Right renal pelvis (tissue), 4 donors: ENCODE data around the gene CRYBG2. TPM values are rescaled to one million over a fixed set of nuclear protein-coding genes. Genes with fewer than 3 reads are reported as not detected.
A peak's percentile ranks its signal among the peaks of the same experiment; 100 is the strongest.
"Not testable (repeated sequence)": the region's sequence is repeated elsewhere in the genome, so short reads cannot be mapped to it uniquely, and the experiment has no call there.

Experiments used
- DNase-seq, 4 donors: peaks; one replicate each; pipeline ENCODE4 v3.0.0-alpha.2; 2013; ENCODE audit warnings: low read depth in 4 of 4, low spot score in 3 of 4, missing footprints in 1 of 4
- polyA plus RNA-seq, 4 donors: library from polyadenylated mRNA; unstranded; fragments of 120-200 nt; gene quantifications; one replicate each; pipeline ENCODE4 v1.2.1, GENCODE V29; 2013; ENCODE audit not compliant: insufficient read length in 4 of 4

Gene CRYBG2
- polyA plus RNA-seq, 4 donors, result 0.31 to 1.6 (median 0.83) TPM

DNA sequence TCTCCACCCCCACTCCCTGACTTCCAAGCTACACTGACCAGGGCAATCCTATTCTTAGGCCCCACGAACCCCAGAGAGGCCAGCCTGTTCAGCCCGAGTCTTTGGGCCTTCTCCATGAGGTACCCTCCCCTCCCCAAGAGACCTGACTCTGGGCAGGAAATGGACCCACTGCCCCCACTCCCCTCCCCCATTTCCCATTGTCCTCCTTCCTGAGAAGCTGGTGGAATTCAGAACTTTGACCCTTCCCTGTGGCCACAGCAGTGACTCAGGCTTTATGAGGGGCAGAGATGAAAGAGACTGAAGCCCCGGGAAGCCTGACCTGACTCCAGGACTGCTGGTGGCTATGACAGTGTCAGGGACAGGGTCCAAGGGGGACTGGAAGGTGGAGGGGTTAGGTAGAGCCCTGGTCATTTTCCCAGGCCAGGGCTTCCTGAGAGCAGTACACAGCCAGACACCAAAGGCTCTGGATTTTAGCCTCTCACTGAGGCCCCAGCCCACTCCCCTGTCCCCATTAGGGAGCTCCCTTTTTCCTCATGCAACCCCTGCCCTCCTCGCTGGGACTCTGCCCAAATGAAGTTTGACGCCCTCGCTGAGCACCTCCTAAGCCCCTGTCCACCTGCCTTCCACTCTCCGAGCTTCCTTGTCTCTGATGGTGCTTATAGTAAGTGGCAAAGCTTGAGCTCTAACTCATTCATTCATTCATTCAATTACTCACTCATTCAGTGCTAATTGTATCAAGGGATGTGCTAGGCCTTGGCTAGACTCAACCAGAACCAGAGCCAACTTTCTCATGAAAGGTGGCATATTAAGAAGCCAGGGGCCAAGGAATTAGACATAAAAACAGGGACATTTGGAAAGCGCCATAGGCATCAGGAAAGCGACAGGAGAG lies 3.0 kb downstream of the CRYBG2 start:
- no peak for DNase-seq

DNA sequence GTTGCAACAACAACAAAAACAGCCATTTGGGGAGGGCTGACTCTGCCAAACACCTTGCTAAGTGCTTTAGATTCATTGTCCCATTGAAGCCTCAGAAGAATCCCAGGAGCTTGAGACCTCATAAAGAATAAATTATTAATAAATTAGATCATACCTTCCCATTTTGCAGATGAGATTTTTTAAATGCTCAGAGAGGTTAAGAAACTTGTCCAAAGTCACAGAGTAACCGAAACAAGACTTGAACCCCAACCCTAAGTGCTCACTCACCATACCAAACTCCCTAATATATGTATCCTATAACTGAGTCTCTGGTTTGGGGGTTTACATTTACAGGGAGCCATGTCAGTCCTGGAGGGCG lies 3.6 kb downstream of the CRYBG2 start:
- DNase-seq, result no peak

DNA sequence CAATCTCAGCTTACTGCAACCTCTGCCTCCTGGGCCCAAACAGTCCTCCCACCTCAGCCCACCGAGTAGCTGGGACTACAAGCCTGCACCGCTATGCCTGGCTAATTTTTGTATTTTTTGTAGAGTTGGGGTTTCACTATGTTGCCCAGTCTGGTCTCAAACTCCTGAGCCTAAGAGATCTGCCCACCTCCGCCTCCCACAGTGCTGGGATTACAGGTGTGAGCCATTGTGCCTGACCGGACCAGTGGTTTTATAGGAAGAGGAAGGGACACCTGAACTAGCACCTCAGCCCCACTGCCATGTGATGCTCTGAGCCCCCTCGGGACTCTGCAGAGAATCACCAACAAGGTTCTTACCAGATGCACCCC lies 4.1 kb downstream of the CRYBG2 start:
- no peak for DNase-seq

DNA sequence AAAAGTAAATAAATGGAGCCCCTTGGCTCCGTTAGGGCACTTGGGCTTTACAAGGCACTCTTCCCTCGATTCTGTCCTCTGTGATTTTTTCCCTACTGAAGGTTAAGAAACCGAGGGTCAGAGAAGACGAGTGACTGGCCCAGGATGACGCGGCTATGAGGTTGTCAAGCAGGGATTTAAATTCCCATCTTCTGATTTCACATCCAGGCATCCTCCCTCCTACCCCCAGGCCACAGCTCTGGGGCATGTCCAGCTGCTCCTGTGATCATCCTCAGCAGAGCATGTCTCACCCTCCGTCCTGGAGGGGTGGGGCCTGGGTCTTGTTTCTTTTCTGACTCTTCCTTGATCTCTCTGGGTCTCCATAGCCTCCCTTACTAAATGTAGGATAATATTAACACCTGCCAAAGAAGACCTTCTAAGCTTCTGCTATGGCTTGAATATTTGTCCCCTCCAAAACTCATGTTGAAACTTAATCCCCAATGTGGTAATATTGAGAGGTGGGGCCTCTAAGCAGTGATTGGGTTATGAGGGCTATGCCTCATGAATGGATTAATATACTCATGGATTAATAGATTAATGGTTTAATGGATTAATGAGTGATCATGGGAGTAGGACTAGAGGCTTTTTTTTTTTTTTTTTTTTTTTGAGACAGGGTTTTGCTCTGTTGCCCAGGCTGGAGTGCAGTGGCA lies 4.6 kb downstream of the CRYBG2 start:
- no peak for DNase-seq

DNA sequence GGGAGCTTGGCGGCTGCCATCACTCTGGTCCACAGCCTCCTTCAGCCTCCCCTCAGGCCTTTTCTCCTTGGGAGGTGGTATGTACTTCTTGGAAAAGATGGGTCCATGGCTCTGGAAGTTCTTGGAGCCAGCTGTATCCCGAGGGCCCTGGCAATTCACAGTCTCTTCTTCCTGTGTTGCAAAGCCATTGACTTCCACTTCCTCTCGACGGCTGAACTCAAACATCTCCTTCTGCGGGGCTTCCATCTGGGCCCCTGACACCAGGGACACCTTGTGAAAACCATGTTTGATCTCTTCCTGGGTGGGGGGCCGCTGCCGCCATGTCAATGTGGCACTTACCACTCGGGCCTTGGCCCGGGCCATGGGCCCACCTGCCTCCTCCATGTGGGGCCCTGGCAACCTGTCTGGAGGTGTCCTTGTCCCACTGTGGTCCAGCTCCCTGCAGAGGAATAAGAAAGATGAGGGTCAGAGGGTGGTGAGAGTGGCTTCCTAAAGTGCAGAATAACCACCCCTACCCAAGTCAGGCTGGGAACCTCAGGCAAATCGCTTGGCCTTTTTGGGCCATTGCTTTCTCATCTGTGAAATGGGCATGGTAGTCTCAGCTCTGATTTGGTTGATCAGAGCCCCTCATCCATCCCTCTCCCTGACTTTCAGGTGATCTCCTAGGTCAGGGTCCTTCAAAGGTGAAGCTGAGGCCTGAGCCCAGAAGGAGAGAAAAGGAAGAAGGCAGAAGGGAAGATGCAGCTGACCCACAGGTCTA lies 7.5 kb downstream of the CRYBG2 start:
- no peak for DNase-seq

DNA sequence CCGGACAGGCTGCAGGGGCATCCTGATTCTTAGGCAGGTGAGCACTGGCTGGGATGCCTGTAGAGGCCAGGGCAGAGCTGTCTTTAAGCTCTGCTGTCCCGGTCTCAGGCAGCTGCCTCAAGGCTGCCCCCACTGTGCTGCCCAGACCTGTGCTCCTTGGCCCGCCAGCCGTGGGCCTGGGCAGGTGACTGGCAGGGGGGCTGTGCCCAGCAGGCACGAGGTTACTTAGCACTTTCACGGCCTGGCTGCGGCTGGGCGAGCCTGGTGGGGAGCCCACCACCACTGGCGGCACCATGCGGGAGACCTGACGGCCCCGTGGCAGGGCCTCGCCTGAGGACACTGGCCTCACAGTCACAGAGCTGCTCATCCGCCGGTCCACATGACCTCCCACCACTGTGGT lies 8.2 kb downstream of the CRYBG2 start:
- no peak for DNase-seq

DNA sequence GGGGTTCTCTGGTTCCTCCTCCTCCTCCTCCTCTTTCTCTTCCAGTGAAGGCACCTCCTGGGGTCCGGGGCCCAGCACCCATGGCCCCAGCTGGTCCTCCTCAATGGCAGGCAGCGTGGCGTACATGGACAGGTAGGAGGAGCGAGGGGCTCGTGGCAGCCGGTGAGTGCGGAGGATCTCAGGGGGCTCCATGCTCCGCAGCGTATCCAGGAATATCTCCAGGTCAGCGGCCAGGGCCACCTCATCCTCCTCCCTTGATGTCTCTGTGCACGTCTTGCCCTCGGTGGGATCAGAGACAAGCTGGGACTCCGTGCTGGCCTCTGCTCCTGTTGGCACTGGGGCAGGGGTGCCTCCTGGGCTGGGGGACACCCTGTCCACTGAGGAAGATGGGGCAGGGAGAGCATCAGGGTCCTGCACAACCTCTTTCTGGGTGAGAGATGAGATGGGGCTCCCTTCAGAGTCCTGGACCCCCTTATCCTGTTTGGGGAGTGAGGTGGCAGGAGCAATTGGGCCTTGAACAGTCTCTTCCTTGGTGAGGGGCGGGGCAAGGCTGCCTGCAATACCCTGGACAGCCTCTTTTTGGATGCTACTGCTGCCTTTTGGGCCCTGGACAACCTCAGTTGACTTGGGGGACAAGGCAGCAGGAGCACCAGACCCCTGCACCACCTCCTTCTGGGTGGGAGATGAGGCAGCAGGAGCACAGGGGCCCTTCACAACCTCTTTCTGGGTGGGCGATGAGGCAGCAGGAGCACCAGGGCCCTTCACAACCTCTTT lies 9.6 kb downstream of the CRYBG2 start:
- no peak for DNase-seq

DNA sequence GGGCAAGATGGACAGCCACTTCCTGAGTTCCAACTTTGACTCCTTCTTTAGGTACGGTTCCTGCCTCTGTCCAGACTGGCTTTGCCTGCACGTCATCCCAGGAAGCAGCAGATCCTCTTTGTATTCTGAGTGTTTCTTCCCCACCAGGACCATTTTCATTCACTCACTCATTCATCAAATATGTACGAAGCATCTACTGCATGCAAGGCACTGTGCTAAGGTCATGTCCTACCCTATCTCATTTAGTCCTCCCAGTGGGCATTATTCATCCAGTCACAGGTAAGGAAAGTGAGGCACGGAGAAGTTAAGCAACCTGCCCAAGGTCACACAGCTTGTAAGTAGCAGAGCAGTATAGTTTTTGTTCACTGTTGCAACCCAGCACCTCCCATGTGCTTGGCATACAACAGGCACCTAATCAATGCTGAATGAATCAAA lies 13.9 kb downstream of the CRYBG2 start:
- no peak for DNase-seq

DNA sequence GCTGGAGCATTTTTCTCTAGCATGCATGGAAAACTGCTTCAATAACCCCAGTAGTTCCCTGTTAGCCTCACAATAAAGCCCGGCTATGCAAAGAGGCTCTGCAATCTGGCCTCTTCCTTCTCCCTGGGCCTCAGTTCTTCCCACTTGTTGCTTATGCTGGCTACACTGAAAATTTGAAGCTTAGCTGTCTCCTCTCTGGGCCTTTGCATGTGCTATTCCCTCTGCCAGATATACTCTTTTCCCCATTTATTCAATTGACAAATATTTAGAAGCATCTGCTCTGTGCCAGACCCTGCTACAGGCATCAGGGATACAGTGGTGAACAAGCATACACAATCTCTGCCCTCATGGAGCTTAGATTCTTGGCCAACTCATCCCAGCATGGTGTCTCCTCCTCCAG lies 15.3 kb downstream of the CRYBG2 start:
- no peak for DNase-seq

DNA sequence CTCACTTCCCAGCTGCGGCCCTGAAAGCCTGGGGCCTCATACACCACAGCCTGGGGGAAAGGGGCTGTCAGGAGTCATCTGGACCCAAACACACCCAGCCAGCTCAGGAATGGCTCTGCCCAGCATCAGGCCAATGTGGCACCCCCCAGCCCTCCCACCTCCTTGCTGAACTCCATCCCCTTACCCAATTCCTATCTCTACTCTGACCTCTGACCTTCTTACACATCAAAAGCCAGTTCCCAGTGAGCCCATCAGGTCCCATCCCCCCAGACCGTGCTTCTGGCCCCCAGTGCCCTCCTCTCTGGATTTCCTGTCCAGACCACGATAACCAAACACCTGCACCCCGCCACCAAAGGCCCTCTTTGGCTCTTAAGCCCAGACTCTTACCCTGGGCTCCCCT lies 16.3 kb downstream of the CRYBG2 start:
- no peak for DNase-seq

DNA sequence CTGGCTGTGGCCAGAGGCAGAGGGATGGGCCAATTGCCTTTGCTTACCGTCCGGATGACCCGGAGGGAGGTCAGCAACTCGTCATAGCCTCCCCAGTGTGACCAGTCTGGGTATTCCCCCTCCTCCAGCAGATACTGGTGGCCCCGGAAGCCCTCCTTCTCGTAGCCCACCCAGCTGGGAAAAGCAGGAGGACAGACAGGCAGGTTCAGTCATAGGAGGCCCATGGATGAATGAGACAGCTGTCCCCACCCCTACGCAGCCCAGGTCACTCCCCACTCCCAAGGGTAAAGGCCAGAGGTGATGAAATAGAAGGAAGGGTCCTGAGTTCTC lies 16.8 kb downstream of the CRYBG2 start:
- no peak for DNase-seq

DNA sequence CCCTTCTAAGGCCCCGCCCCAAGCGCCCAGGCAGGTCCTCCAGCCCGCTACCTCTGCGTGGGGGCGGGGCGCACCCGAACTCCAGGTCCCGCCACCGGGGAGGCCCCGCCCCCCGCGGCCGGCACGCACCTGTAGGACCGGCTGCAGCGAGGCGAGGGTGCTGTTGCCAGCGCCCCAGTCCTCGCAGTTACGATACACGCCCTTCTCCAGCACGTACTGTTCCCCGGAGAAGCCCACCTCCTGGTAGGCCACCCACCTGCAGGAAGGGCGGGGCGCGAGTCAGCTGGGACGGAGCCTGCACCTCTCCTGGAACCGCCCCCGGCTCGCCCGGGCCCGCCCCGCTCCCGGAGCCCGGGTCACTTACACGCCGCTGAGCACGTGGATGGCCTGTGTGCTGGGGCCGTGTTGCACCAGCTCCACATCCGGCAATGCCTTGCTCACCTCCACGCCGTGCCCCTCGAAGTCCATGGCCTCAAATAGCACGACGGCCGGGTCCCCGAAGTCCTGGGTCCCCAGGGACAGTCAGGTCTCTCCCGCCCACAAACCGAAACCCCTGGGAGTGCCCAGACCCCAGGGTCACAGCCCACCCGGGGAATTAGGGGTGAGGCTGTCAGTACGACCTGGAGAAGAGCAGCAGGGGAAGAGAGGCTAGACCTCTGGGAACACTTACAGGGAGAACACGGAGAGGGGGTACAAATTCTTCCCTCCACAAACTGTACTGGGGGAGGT lies 17.3 kb downstream of the CRYBG2 start:
- DNase-seq, result peak in 2 of 4 donors; percentile 35

DNA sequence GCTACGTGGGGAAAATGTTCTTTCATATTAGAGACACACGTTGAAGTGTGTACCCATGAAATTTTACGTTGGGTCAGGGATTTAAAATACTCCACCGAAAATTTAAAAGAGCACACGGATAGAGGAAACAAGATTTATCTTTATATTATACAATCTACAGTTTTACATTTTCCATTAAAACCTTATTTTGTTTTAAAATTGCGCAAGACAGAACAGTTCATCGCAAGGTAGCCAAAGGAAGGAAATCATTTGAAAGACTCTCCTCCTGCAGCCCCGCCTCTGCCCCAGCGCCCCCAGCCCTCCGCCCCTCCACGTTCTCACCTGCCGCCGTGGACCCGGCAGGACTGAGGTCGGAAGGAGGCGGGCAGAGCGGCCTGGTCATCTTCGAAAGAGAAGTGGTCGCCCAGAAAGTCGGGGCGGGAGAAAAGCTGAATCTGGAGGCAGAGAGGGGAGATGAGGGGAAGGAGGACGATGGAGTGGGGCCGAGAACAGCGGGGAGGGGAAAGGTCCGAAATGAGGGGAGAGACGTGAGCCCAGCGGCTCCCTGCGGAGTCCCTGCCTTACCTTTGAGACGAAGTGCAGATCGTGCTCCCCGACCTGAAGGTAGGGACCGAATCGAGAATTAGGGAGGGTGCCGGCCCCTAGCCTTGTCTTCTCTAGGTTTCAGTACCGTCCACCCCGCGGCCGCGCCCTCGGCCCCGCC lies 18.0 kb downstream of the CRYBG2 start:
- DNase-seq, result no peak

DNA sequence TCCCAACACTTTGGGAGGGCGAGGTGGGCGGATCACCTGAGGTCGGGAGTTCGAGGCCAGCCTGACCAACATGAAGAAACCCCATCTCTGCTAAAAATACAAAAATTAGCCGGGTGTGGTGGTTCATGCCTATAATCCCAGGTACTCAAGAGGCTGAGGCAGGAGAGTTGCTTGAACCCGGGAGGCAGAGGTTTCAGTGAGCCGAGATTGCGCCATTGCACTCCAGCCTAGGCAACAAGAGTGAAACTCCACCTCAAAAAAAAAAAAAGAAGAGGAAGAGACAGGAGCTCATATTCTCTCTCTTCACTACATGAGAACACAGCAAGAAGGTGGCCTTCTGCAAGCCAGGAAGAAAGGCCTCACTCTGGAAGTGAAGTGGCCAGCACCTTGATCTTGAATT lies 20.6 kb downstream of the CRYBG2 start:
- DNase-seq, result not testable (repeated sequence)

DNA sequence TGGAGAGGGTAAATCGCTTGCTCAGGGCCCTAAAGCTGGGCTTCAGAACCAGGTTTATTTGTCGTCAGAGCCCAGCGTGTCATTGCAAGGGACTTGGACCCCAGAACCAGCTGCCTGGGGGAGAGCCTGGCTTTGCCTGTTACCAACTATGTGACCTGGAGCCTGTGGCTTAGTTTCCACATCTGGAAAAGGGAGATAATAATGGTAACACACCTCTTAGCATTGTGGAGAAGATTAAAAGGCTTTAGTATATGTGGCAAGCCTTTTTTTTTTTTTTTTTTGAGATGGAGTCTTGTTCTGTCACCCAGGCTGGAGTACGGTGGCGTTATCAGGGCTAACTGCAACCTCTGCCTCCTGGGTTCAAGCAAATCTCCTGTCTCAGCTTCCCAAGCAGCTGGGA lies 23.7 kb downstream of the CRYBG2 start:
- no peak for DNase-seq

DNA sequence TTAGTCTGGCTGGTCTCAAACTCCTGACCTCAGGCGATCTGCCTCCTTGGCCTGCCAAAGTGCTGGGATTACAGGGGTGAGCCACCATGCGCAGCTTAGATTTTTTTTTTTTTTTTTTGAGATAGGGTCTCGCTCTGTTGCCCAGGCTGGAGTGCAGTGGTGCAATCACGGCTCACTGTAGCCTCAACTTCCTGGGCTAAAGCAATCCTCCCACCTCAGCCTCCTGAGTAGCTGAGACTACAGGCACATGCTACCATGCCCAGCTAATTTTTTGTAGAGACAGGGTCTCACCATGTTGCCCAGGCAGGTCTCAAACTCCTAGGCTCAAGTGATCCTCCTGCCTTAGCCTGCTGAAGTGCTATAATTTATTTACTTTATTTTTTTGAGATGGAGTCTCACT lies 24.6 kb downstream of the CRYBG2 start:
- not testable (repeated sequence) for DNase-seq

DNA sequence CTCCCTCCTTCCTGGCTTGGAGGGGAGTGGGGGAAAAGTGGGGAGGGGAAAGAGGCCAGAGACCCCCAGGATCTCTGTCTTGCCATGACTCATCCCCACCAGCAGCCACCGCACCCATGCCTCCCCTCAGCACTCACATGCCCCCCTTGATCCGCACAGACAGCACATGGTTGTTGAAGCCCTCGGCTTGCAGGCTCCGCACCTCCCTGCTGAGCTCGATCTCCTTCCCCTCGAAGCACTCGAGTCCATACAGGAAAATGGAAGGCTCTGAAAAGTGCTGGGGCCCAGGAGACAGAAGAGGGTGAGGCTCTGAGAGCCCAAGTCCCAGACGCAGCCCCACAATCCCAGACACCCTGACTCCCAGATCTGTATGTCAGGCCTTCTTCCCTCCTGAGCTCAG lies 25.3 kb downstream of the CRYBG2 start:
- DNase-seq, result no peak

DNA sequence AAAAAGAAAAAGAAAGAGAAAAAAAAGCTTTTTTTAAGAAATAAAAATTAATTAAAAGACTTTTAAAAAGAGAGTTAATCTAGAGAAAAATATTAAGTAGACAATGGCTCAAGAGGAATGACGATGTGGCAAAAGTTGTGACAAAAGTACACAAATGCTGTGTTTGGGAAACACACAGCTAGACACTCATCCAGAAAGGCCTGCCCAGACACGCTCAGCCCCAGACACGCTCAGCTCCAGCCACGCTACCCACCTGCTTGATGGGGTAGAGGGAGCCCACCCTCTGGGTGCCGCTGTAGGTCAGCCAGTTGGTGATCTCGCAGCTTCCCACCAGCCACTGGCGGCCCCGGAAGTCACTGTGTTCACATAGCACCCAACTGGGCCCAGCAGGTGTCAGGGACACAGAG lies 26.0 kb downstream of the CRYBG2 start:
- DNase-seq, result no peak

DNA sequence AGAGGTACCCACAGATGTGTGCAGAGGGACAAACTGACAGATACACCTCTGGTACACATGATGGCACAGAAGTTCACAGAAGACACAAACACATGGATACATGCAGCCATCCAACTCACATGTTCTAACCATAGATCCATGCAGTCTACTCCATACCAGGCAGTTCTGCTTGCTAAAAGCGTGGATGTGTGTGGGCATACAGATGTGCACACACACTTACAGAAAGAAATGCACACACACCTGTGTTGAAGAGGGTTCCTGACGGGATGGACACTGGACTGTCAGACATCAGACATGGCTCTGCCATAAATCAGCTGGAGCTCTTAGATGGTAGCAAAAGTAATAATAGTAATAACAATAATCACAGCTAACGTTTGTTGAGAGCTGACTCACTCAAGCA lies 29.4 kb downstream of the CRYBG2 start:
- DNase-seq, result no peak

DNA sequence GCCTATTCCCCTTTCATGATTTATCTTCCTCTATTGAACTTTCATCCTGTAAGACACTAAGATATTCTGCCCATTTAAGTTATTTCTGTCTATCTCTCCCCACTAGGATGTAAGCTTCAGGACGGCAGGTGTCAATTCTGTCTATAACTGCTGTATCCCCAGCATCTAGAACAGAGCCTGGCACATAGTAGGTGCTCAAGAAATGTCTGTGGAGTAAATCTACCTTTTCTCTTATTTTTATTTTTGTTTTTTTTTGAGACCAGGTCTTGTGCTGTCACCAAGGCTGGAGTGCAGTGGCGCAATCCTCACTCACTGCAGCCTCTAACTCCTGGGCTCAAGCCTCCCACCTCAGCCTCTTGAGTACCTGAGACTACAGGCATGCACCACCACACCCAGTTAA lies 30.5 kb downstream of the CRYBG2 start:
- no peak for DNase-seq
